Chondrocyte (in vitro differentiated cells): Measurements from ENCODE around the gene MACROH2A1. TPM values are rescaled to one million over a fixed set of nuclear protein-coding genes. Genes with fewer than 3 reads are reported as not detected.

Source experiments
- DNase-seq: peaks from one replicate; pipeline ENCODE4 v3.0.0; 2021; ENCODE audit warnings: mixed read lengths, low spot score
- H3K27ac Mint-ChIP-seq: one replicate; pipeline ENCODE4 v1.8.0; 2021; ENCODE audit warnings: mild to moderate bottlenecking, moderate library complexity, mixed read lengths; ENCODE audit not compliant: unreplicated experiment
- H3K27me3 Mint-ChIP-seq: 2 replicates; pipeline ENCODE4 v1.8.0; 2021; ENCODE audit warnings: low read depth, mixed read lengths
- H3K36me3 Mint-ChIP-seq: 2 replicates; pipeline ENCODE4 v1.8.0; 2021; ENCODE audit warnings: low read depth, mixed read lengths
- H3K4me1 Mint-ChIP-seq: 2 replicates; pipeline ENCODE4 v1.8.0; 2021; ENCODE audit warnings: low read depth, mild to moderate bottlenecking, mixed read lengths
- H3K4me3 Mint-ChIP-seq: one replicate; pipeline ENCODE4 v1.8.0; 2021; ENCODE audit warnings: mild to moderate bottlenecking, moderate library complexity, mixed read lengths; ENCODE audit not compliant: unreplicated experiment
- H3K9me3 Mint-ChIP-seq: 2 replicates; pipeline ENCODE4 v1.8.0; 2021; ENCODE audit warnings: low read depth, mixed read lengths
- CTCF ChIP-seq: fragments of 200-600 bp; sonication (generic); IDR thresholded peaks from 2 replicates; pipeline ENCODE4 v1.5.0; 2021; ENCODE audit warnings: antibody characterized with exemption, mild to moderate bottlenecking, moderate library complexity
- total RNA-seq: library from RNA; stranded (reverse); gene quantifications from 3 replicates; pipeline ENCODE4 v1.2.1, GENCODE V29; 2021

The MACROH2A1 gene
- total RNA-seq, 1 donor from 2014 or later: 100 TPM

- H3K27ac Mint-ChIP-seq: no peak overlapping the region
- no peak overlapping the region for H3K4me3 Mint-ChIP-seq
These were observed 71.5 kb downstream of the MACROH2A1 start for GRCh38 chr5:135327429-135328127.

GRCh38 chr5:135326296-135327254 is 72.5 kb downstream of the MACROH2A1 start:
- DNase-seq: no peak
- no peaks in the 10 kb centered on the region for H3K36me3 Mint-ChIP-seq
- H3K4me1 Mint-ChIP-seq: no peaks in the 10 kb centered on the region
- H3K9me3 Mint-ChIP-seq: no peaks in the 10 kb centered on the region
- H3K4me3 Mint-ChIP-seq: no peak overlapping the region
- H3K27me3 Mint-ChIP-seq: no peaks in the 10 kb centered on the region
- TF ChIP-seq CTCF: no peak
- H3K27ac Mint-ChIP-seq: no peak overlapping the region

More at GRCh38 chr5:135327429-135328127, 71.5 kb downstream of the MACROH2A1 start:
- Mint-ChIP-seq H3K9me3 (no peaks in the 10 kb centered on the region), H3K36me3 (no peaks in the 10 kb centered on the region), H3K27me3 (no peaks in the 10 kb centered on the region), H3K4me1 (no peaks in the 10 kb centered on the region)
- no peak for TF ChIP-seq CTCF
- no peak for DNase-seq

- TF ChIP-seq CTCF: no peak
- Mint-ChIP-seq H3K9me3 (peaks cover 4% of the 10 kb centered on the region), H3K4me1 (no peaks in the 10 kb centered on the region), H3K27me3 (peaks cover 2% of the 10 kb centered on the region), H3K27ac (no peak overlapping the region), H3K36me3 (peaks cover 2% of the 10 kb centered on the region), H3K4me3 (no peak overlapping the region)
- DNase-seq: no peak
These were observed 74.0 kb downstream of the MACROH2A1 start for GRCh38 chr5:135324897-135325650.

- H3K27ac Mint-ChIP-seq: no peak overlapping the region
- peaks cover 2% of the 10 kb centered on the region for H3K27me3 Mint-ChIP-seq
- no peaks in the 10 kb centered on the region for H3K4me1 Mint-ChIP-seq
- DNase-seq: no peak
- no peak overlapping the region for H3K4me3 Mint-ChIP-seq
- TF ChIP-seq CTCF: no peak
- peaks cover 2% of the 10 kb centered on the region for H3K36me3 Mint-ChIP-seq
- H3K9me3 Mint-ChIP-seq: peaks cover 4% of the 10 kb centered on the region
These were observed 74.9 kb downstream of the MACROH2A1 start for GRCh38 chr5:135324160-135324559.

GRCh38 chr5:135323701-135324132 is 75.3 kb downstream of the MACROH2A1 start:
- peaks cover 2% of the 10 kb centered on the region for H3K36me3 Mint-ChIP-seq
- no peak for TF ChIP-seq CTCF
- H3K9me3 Mint-ChIP-seq: peaks cover 4% of the 10 kb centered on the region
- H3K4me3 Mint-ChIP-seq: no peak overlapping the region
- no peaks in the 10 kb centered on the region for H3K4me1 Mint-ChIP-seq
- H3K27ac Mint-ChIP-seq: no peak overlapping the region
- no peak for DNase-seq
- H3K27me3 Mint-ChIP-seq: peaks cover 2% of the 10 kb centered on the region
